22Rv1 (cell line): ENCODE data around the gene TGM5.
A peak's percentile ranks its signal among the peaks of the same experiment; 100 is the strongest.

Experiments used
- H3K27ac ChIP-seq: fragments of 450-650 bp; 2 replicates; pipeline ENCODE4 v1.5.1; 2017
- ZFX ChIP-seq: fragments of 450-650 bp; IDR thresholded peaks from 2 replicates; pipeline ENCODE4 v1.6.1; 2017; ENCODE audit warnings: antibody characterized with exemption, borderline replicate concordance
- TF ChIP-seq, protein P1 (sequence below): fragments of 450-650 bp; IDR thresholded peaks from 2 replicates; pipeline ENCODE4 v1.5.1; 2017; ENCODE audit warnings: mild to moderate bottlenecking

Gene TGM5

DNA sequence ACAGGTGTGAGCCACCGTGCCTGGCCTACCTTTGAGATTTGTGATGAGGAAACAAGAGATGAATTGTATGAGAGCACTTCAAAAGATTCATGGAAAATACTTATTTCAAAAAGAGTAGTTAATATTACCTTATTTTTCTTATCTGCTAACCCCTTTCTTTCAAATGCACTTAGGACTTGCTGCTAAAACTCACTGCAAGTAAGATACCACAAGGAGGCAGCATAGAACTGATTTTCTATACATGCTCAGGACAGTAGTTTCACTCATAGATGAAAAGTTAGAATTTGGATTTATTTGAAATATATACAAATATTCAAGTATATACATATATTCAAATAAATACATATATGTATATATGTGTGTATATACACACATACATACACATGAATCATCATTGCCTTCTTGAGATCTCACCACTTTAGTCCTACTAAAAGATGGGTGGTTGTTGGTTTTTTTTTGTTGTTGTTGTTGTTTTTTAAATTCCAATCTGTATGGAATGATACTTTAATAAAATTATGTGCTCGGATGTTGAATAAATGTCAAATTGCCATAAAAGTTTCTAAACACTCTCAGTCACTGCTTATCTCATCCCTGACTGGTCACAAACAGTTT, 79.1 kb downstream of the TGM5 start:
- no peak overlapping the region for H3K27ac ChIP-seq
- no peak for TF ChIP-seq ZFX
- TF ChIP-seq, protein P1, sequence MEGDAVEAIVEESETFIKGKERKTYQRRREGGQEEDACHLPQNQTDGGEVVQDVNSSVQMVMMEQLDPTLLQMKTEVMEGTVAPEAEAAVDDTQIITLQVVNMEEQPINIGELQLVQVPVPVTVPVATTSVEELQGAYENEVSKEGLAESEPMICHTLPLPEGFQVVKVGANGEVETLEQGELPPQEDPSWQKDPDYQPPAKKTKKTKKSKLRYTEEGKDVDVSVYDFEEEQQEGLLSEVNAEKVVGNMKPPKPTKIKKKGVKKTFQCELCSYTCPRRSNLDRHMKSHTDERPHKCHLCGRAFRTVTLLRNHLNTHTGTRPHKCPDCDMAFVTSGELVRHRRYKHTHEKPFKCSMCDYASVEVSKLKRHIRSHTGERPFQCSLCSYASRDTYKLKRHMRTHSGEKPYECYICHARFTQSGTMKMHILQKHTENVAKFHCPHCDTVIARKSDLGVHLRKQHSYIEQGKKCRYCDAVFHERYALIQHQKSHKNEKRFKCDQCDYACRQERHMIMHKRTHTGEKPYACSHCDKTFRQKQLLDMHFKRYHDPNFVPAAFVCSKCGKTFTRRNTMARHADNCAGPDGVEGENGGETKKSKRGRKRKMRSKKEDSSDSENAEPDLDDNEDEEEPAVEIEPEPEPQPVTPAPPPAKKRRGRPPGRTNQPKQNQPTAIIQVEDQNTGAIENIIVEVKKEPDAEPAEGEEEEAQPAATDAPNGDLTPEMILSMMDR: peak; percentile 74

DNA sequence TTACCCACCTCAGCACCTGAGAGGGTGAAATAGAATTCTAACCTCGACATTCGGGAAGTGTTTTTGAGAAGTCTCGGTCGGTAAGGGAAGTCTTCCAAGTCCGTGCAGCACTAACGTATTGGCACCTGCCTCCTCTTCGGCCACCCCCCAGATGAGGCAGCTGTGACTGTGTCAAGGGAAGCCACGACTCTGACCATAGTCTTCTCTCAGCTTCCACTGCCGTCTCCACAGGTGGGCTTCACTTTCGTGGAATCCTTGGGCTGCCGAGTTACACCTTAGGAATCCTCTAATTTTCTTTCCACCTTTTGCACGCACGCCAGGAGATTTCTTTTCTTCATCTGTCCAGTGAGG, 80.8 kb downstream of the TGM5 start:
- H3K27ac ChIP-seq: peak overlapping the region; percentile 81
- no peak for TF ChIP-seq ZFX
- TF ChIP-seq, protein P1: 0 out of 2 replicates have a peak, but pooled peaks have one; percentile 11

DNA sequence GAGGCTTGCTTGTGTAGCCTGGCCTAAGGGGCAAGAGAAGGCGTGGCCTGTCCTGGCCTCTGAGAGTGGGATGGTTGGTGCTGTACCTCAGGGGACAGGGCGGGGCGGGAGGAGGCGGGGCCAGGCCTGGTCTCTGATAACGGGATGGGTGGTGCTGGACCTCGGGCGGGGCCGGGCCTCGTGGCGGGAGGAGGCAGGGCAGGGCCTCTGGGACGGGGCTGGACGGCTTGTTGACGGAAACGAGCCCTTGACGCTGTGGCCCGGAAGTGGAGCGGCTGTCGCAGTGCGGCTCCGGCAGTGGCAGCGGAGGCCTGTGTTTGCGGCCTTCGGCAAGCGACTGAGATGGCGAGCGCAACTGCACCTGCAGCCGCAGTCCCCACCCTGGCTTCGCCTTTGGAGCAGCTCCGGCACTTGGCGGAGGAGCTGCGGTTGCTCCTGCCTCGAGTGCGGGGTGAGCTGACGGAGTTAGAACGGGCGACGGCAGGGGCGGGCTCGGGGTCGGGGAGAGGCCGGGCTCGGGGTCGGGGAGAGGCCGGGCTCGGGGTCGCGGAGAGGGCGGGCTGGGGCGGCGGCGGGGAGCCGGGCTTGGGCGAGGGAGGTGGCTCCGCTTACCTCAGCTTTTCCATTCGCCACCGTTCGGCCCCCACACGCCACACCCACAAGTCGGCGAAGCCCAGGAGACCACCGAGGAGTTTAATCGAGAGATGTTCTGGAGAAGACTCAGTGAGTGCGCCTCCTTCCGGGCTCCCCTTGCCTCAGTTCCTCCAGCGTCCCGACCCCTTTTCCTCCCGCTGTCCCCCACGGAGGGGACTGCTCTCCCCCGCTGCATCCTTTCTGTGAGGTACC, 81.3 kb downstream of the TGM5 start, which contains the start of gene CCNDBP1:
CCNDBP1 (plus strand) TSS at position 247 of the 846 bp plus-strand sequence; CDS start at position 343, 96 bp downstream.
- H3K27ac ChIP-seq: peak within 1 kb of the TSS; percentile 81
- TF ChIP-seq, protein P1: peak; percentile 50
- TF ChIP-seq ZFX: no peak

DNA sequence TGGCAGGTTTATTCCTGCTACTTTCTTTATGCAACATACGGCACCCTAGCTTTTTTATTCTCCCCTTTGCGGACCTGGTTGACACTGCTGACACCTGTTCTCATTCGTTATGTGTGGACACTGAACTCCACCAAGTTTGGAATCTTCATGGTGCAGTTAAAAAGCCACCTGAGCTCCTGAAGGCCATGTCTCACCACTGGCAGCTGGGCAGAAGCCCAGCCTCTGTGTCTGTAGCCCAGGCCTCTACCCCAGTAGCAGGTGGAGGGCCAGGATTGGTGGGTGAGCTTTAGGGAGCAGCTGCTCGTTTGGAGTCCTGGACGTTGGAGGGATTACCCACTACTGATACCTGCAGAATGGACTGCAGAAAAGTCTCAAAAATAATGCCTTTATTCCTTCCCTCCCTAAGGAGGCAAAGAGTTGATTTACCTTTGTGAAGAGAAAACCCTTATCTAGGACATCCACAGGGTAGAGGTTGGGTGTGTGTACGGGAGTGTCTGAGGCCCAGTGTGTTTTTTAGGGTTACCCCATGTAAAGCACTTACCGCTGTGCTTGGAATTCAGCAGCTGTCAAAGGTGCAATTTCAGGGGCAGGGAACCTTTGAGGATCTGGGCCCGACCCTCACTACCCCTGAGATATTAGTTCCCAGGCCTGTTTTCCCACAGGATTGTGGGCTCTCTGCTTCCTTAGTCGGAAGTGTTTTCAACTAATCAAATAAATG, 82.2 kb downstream of the TGM5 start:
- peak overlapping the region; percentile 81 for H3K27ac ChIP-seq
- TF ChIP-seq, protein P1: no peak
- no peak for TF ChIP-seq ZFX

DNA sequence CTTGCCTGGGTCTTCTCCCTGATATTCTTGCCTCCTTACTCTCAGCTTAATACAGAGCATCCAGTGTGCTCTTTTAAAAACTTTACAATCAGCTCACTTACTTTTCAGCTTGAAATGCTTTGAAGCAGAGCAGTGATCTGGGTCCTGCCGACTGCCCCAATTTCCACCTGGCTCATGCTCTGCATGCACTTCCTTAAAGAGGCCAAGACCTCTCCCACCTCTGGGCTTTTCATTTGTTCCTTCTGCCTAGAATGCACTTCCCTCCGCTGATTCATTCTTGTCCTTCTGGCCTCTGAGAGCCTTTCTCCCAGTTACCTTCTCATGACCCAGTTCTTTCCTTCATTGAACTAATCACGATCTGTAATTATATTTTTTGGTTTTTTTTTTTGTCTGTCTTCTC, 83.5 kb downstream of the TGM5 start:
- peak overlapping the region; percentile 81; the same call in 1 of the 2 replicates for H3K27ac ChIP-seq
- TF ChIP-seq ZFX: no peak
- TF ChIP-seq, protein P1: no peak
